HG03469 (cell line): ENCODE data around the gene S1PR5.

Experiments used
- ATAC-seq: cut with Tn5 transposase; IDR thresholded peaks from one replicate; pipeline ENCODE4 v1.9.1; 2021; ENCODE audit warnings: mild to moderate bottlenecking, moderate library complexity, moderate number of reproducible peaks; ENCODE audit not compliant: unreplicated experiment

S1PR5 gene

GRCh38 chr19:10473192-10473591 lies 44.1 kb downstream of the S1PR5 start:
- no peak for ATAC-seq

GRCh38 chr19:10471909-10472308 lies 45.3 kb downstream of the S1PR5 start:
- ATAC-seq = no peak

GRCh38 chr19:10468133-10468532 lies 49.1 kb downstream of the S1PR5 start:
- ATAC-seq = no peak

GRCh38 chr19:10467104-10467706 lies 50.0 kb downstream of the S1PR5 start:
- ATAC-seq = no peak

GRCh38 chr19:10464456-10464855 lies 52.8 kb downstream of the S1PR5 start:
- no peak for ATAC-seq
